Endothelial cell of umbilical vein (primary cell): Measurements from ENCODE around the gene KCNB1. TPM values are rescaled to one million over a fixed set of nuclear protein-coding genes. Genes with fewer than 3 reads are reported as not detected.

Experiments used
- BruUV-seq: library from RNA; stranded (reverse); fragments of 400-500 nt; replicated peaks from 2 replicates; lab custom pipeline; 2021; lab: Mats Ljungman, UMichigan
- CTCF ChIA-PET: fragments of 300-600, 350-600 bp; sonication (Branson Sonifier 250); formaldehyde crosslinking; loops from one replicate; lab custom pipeline; 2021; ENCODE audit warnings: antibody characterized with exemption, inconsistent platforms; lab: Charles Lee
- POLR2A ChIA-PET: fragments of 300-600, 350-600 bp; sonication (Branson Sonifier 250); formaldehyde crosslinking; loops from one replicate; lab custom pipeline; 2021; ENCODE audit warnings: antibody characterized with exemption, inconsistent platforms; lab: Charles Lee
- DNase-seq: peaks from one replicate; pipeline ENCODE4 v3.0.0-alpha.2; 2011; ENCODE audit warnings: low read depth, low spot score
- FAIRE-seq: peaks from 2 replicates; lab custom pipeline; 2011; peaks lifted over from hg19 to GRCh38; lab: Jason Lieb, UNC
- H2AFZ ChIP-seq: 2 replicates; pipeline ENCODE4 v1.6.0; 2012; ENCODE audit warnings: low read depth, low read length, control low read depth, inconsistent platforms
- H3K27ac ChIP-seq: 2 replicates; pipeline ENCODE4 v1.5.1; 2011; ENCODE audit warnings: low read depth, mild to moderate bottlenecking, control low read depth, low read length, moderate library complexity; ENCODE audit not compliant: insufficient read depth
- H3K27me3 ChIP-seq, 2 experiments: 2 replicates each; pipeline versions ENCODE4 v1.6.0 to v1.6.1; 2011; ENCODE audit warnings: low read length in 2 of 2, mixed read lengths in 1 of 2; ENCODE audit not compliant: control insufficient read depth in 2 of 2, insufficient read depth in 2 of 2
- H3K36me3 ChIP-seq, 2 experiments: 2 replicates in 1 of 2; 3 replicates in 1 of 2; pipeline ENCODE4 v1.5.1; 2011; ENCODE audit warnings: low read length in 2 of 2, mild to moderate bottlenecking in 1 of 2, moderate library complexity in 1 of 2; ENCODE audit not compliant: control insufficient read depth in 2 of 2, insufficient read depth in 2 of 2; ENCODE audit errors: extremely low read depth in 1 of 2
- H3K4me1 ChIP-seq: 3 replicates; pipeline ENCODE4 v1.5.1; 2011; ENCODE audit warnings: mild to moderate bottlenecking, low read length; ENCODE audit not compliant: control insufficient read depth, insufficient read depth; ENCODE audit errors: extremely low read depth
- H3K4me2 ChIP-seq: 2 replicates; pipeline ENCODE4 v1.6.1; 2011; ENCODE audit warnings: low read length, control low read depth, mixed read lengths; ENCODE audit not compliant: insufficient read depth
- H3K4me3 ChIP-seq, 3 experiments: fragments of 200-600 bp in 1 of 3; sonication (generic), shearing (Covaris generic) in 1 of 3; replicated peaks in 1 of 3; 2 replicates each; pipeline ENCODE4 v1.5.1; 2011 to 2016; ENCODE audit warnings: control low read depth in 3 of 3, low read length in 3 of 3, mild to moderate bottlenecking in 2 of 3, inconsistent platforms in 1 of 3, low read depth in 1 of 3, moderate library complexity in 1 of 3; ENCODE audit not compliant: insufficient read depth in 1 of 3
- H3K79me2 ChIP-seq: 2 replicates; pipeline ENCODE4 v1.6.0; 2012; ENCODE audit warnings: low read length, inconsistent platforms; ENCODE audit not compliant: control insufficient read depth, insufficient read depth
- H3K9ac ChIP-seq: replicated peaks from 2 replicates; pipeline ENCODE3; 2011; ENCODE audit warnings: low read length, control low read depth; ENCODE audit not compliant: insufficient read depth; ENCODE audit errors: extremely low read depth
- H3K9me1 ChIP-seq: replicated peaks from 3 replicates; pipeline ENCODE4 v1.6.0; 2011; ENCODE audit warnings: mild to moderate bottlenecking, low read length; ENCODE audit not compliant: control insufficient read depth, insufficient read depth; ENCODE audit errors: extremely low read depth
- H3K9me3 ChIP-seq: replicated peaks from 2 replicates; pipeline ENCODE4 v1.5.1; 2012; ENCODE audit warnings: low read length, inconsistent platforms; ENCODE audit not compliant: control insufficient read depth, insufficient read depth
- H4K20me1 ChIP-seq: replicated peaks from 2 replicates; pipeline ENCODE3; 2011; ENCODE audit warnings: mild to moderate bottlenecking, low read length; ENCODE audit not compliant: control insufficient read depth, insufficient read depth; ENCODE audit errors: extremely low read depth
- CTCF ChIP-seq, 2 donors: IDR thresholded peaks; 1 replicate in 1 of 2; 2 replicates in 1 of 2; pipeline ENCODE4 v1.5.1; 2011; ENCODE audit warnings: low read length in 2 of 2, mild to moderate bottlenecking in 2 of 2, moderate library complexity in 2 of 2, control low read depth in 1 of 2, inconsistent platforms in 1 of 2, low read depth in 1 of 2; ENCODE audit not compliant: insufficient read depth in 1 of 2; ENCODE audit errors: extremely low read depth in 1 of 2
- EZH2 ChIP-seq: IDR thresholded peaks from 2 replicates; pipeline ENCODE4 v1.6.1; 2012; ENCODE audit warnings: borderline replicate concordance, low read depth, mild to moderate bottlenecking, moderate library complexity, low read length, inconsistent platforms; ENCODE audit not compliant: severe bottlenecking
- FOS ChIP-seq: IDR thresholded peaks from 2 replicates; pipeline ENCODE4 v1.6.1; 2011; ENCODE audit warnings: mild to moderate bottlenecking, low read length, moderate library complexity, borderline replicate concordance; ENCODE audit not compliant: insufficient read depth
- GATA2 ChIP-seq: IDR thresholded peaks from 2 replicates; pipeline ENCODE4 v1.7.0; 2011; ENCODE audit warnings: low read depth, mild to moderate bottlenecking, moderate library complexity, mixed read lengths, low read length; ENCODE audit not compliant: insufficient read length, insufficient read depth
- JUN ChIP-seq: IDR thresholded peaks from 2 replicates; pipeline ENCODE4 v1.6.1; 2011; ENCODE audit warnings: borderline replicate concordance, low read depth; ENCODE audit not compliant: insufficient read length, insufficient read depth
- MYC ChIP-seq: IDR thresholded peaks from one replicate; pipeline ENCODE4 v1.6.1; 2011; ENCODE audit warnings: mild to moderate bottlenecking, low read depth, low read length
- POLR2A ChIP-seq: IDR thresholded peaks from 2 replicates; pipeline ENCODE4 v1.6.1; 2012; ENCODE audit warnings: low read depth, mild to moderate bottlenecking, control low read depth, low read length
- POLR2AphosphoS5 ChIP-seq: IDR thresholded peaks from 2 replicates; pipeline ENCODE4 v1.6.1; 2012; ENCODE audit warnings: low read depth, mild to moderate bottlenecking, control low read depth, low read length, moderate library complexity; ENCODE audit not compliant: insufficient read depth
- dilution Hi-C: fragments of 300-500 bp; cut with MboI; formaldehyde crosslinking; loops from one replicate; pipeline ENCODE4 v1.15.0; 2019; ENCODE audit warnings: low sequenced_read_pairs; ENCODE audit not compliant: extremely low pct_ligation_motif_present
- intact Hi-C: fragments of 100-400 bp; cut with micrococcal nuclease; formaldehyde crosslinking; loops from one replicate; pipeline ENCODE4 v1.10.0; 2022
- polyA plus RNA-seq, 4 experiments: library from polyadenylated mRNA; depleted of rRNA in 3 of 4; stranded (reverse) in 3 of 4; unstranded in 1 of 4; fragments of >200 nt; gene quantifications; 2 replicates each; pipeline versions ENCODE4 v1.2.1 to v1.2.3, GENCODE V29; 2011 to 2012; ENCODE audit warnings: missing spikeins in 1 of 4
- total RNA-seq: library from RNA; stranded (reverse); gene quantifications from 2 replicates; pipeline ENCODE4 v1.2.3, GENCODE V29; 2021
- TF ChIP-seq, protein P1 (sequence below): IDR thresholded peaks from 2 replicates; pipeline ENCODE4 v1.6.1; 2011; ENCODE audit not compliant: insufficient read depth, insufficient read length

The KCNB1 gene
- total and polyA plus RNA-seq, 2 donors (not counting 3 experiments of a cell fraction or from before 2014, with no cell fraction given), result not detected

- Histone ChIP-seq H3K9ac (no peak overlapping the region), H3K4me3 (no peak overlapping the region), H3K27ac (no peak overlapping the region), H3K9me1 (no peaks in the 10 kb centered on the region), H3K9me3 (no peaks in the 10 kb centered on the region), H4K20me1 (no peaks in the 10 kb centered on the region), H3K27me3 (peaks cover 0 to 2% of the 10 kb centered on the region in 2 experiments), H3K36me3 (no peaks in the 10 kb centered on the region), H3K4me2 (no peak overlapping the region), H3K4me1 (no peaks in the 10 kb centered on the region), H3K79me2 (no peaks in the 10 kb centered on the region), H2AFZ (no peak overlapping the region)
- TF ChIP-seq, protein P1, sequence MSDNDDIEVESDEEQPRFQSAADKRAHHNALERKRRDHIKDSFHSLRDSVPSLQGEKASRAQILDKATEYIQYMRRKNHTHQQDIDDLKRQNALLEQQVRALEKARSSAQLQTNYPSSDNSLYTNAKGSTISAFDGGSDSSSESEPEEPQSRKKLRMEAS, result no peak
- TF ChIP-seq FOS, result no peak
- TF ChIP-seq POLR2A, result no peak
- TF ChIP-seq GATA2, result no peak
- TF ChIP-seq EZH2, result no peak
- TF ChIP-seq JUN, result no peak
- TF ChIP-seq MYC, result no peak
- TF ChIP-seq POLR2AphosphoS5, result no peak
- TF ChIP-seq CTCF (IDR thresholded peaks at IDR 0.05; ENCODE audit: extremely low read depth in 1 of 2, insufficient read depth in 1 of 2, low read depth in 1 of 2, low read length in 2 of 2), result no peak
- ChIA-PET POLR2A (no interaction called here), CTCF (interaction anchor here (0.9 to 3.5 kb wide), 5 partner anchors 13 to 87 kb away, joined by 3 to 23 read pairs (median 3); no protein-coding TSS in a partner anchor)
- dilution Hi-C loops (no loop called here), intact Hi-C loops (no loop called here)
- FAIRE-seq, result no peak
- BruUV-seq, result no TSS peak
- DNase-seq, result no peak
Measured at GRCh38 chr20:49397525-49397924, 84.9 kb downstream of the KCNB1 start.
